ENCODE results near the gene RAX2. TPM values are rescaled to one million over a fixed set of nuclear protein-coding genes. Genes with fewer than 3 reads are reported as not detected.

The RAX2 gene
- total and polyA plus RNA-seq, 2 experiments from 2014 or later: 0.22 TPM; not detected in 1

DNA sequence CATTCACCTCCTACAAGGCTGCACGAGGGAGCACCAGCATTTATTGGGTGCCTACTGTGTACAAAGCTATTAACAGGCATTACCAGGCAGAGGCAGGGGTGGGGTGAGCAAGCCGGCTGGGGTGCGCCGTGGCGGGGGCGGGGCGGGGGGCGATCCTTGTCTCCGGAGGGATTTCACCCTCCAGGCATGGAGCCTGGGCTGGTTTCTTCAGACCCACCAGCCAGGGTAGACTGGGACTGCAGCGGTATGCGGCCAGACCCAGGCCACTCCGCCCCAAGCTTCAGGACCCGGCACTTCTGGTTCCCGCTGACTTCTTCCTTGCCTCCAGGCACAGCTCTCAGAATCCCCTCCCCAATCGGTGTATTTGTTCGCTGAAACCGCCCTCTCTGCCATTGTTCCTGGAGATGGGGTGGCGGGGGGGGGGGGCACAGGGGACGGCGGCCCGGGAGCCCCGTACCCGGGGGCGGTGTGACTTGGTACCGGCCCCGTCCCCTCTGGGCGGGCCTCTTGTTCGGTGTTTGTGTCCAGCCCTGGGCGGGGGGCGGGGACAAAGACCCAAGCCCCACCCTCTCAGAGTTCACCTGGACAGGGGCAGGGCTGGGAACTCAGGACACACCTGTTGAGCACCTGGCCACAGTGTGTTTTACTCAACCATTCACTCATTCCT, 49.5 kb downstream of the RAX2 start:
- Histone ChIP-seq H3K36me3 (replicated peaks; ENCODE audit: insufficient read depth, low read depth) (no peaks in the 10 kb centered on the region), H3K9me2 (replicated peaks; ENCODE audit: insufficient read depth) (no peaks in the 10 kb centered on the region), H3K27me3 (no peaks in the 10 kb centered on the region), H3K4me2 (peak overlapping the region; percentile 79), H4K20me1 (ENCODE audit: insufficient read depth, poor library complexity, severe bottlenecking) (peaks cover 19% of the 10 kb centered on the region), H2AFZ (no peak overlapping the region), H3K4me3 (peak overlapping the region; percentile 61), H3K79me2 (peaks cover 24% of the 10 kb centered on the region), H3K9me3 (ENCODE audit: low read depth) (no peaks in the 10 kb centered on the region), H3K27ac (peak overlapping the region; percentile 65), H3K4me1 (ENCODE audit: insufficient read depth) (peaks cover 9% of the 10 kb centered on the region)
- peak; percentile 84 for DNase-seq (ENCODE audit: low spot score)
- WGBS (ENCODE audit: low lambda C conversion rate, missing lambda C conversion rate): 6% methylated on average over 24 of the region's 30 CpGs
- no peak for TF ChIP-seq EZH2phosphoT487 (IDR thresholded peaks at IDR 0.05; ENCODE audit: low read depth, severe bottlenecking, unreplicated experiment)
- TF ChIP-seq, protein P1, sequence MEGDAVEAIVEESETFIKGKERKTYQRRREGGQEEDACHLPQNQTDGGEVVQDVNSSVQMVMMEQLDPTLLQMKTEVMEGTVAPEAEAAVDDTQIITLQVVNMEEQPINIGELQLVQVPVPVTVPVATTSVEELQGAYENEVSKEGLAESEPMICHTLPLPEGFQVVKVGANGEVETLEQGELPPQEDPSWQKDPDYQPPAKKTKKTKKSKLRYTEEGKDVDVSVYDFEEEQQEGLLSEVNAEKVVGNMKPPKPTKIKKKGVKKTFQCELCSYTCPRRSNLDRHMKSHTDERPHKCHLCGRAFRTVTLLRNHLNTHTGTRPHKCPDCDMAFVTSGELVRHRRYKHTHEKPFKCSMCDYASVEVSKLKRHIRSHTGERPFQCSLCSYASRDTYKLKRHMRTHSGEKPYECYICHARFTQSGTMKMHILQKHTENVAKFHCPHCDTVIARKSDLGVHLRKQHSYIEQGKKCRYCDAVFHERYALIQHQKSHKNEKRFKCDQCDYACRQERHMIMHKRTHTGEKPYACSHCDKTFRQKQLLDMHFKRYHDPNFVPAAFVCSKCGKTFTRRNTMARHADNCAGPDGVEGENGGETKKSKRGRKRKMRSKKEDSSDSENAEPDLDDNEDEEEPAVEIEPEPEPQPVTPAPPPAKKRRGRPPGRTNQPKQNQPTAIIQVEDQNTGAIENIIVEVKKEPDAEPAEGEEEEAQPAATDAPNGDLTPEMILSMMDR (IDR thresholded peaks at IDR 0.05; ENCODE audit: poor library complexity): no peak
- TF ChIP-seq EZH2 (IDR thresholded peaks at IDR 0.05; ENCODE audit: borderline replicate concordance): no peak

DNA sequence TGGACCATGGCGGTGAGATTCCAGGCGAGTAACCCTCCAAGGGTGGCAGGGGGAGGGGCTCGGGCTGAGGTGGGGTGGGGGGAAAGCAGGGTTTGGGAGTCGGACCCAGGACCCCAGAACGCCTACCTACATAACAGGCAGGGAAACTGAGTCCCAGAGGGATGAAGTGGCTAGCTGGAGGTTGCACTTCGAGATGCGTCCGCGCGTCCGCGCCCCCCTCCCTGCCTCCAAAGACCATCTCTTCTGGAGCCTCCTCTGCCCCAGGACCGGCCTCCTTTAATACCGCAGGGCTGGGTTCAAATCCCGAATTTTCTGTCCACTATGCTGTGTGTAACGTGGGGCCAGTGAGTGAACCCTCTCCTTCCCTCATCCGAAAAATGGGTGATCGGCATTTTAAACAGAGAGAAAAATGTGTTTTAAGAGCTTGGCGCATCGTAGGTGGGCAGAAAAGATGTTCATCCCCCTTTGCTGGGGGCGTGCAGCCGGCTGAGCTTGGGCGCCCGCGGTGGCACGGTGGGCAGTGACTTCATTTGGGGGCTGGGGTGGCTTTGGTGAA, 50.1 kb downstream of the RAX2 start:
- H3K27ac ChIP-seq: peak overlapping the region; percentile 65
- no peak for DNase-seq (ENCODE audit: low spot score)
- H3K79me2 ChIP-seq: peaks cover 23% of the 10 kb centered on the region
- peaks cover 9% of the 10 kb centered on the region for H3K4me1 ChIP-seq (ENCODE audit: insufficient read depth)
- peaks cover 19% of the 10 kb centered on the region for H4K20me1 ChIP-seq (ENCODE audit: insufficient read depth, poor library complexity, severe bottlenecking)
- no peak overlapping the region for H2AFZ ChIP-seq
- TF ChIP-seq, protein P1 (IDR thresholded peaks at IDR 0.05; ENCODE audit: poor library complexity): no peak
- TF ChIP-seq EZH2 (IDR thresholded peaks at IDR 0.05; ENCODE audit: borderline replicate concordance) (no peak), EZH2phosphoT487 (IDR thresholded peaks at IDR 0.05; ENCODE audit: low read depth, severe bottlenecking, unreplicated experiment) (no peak)
- H3K27me3 ChIP-seq: no peaks in the 10 kb centered on the region
- WGBS (ENCODE audit: low lambda C conversion rate, missing lambda C conversion rate): 5% methylated on average over 21 of the region's 26 CpGs
- H3K9me2 ChIP-seq (replicated peaks; ENCODE audit: insufficient read depth): no peaks in the 10 kb centered on the region
- no peaks in the 10 kb centered on the region for H3K9me3 ChIP-seq (ENCODE audit: low read depth)
- H3K4me3 ChIP-seq: peak overlapping the region; percentile 61
- no peaks in the 10 kb centered on the region for H3K36me3 ChIP-seq (replicated peaks; ENCODE audit: insufficient read depth, low read depth)
- peak overlapping the region; percentile 79 for H3K4me2 ChIP-seq

GRCh38 chr19:3721131-3721886, 50.7 kb downstream of the RAX2 start:
- H3K27ac ChIP-seq: peak overlapping the region; percentile 85
- H2AFZ ChIP-seq: no peak overlapping the region
- H4K20me1 ChIP-seq (ENCODE audit: insufficient read depth, poor library complexity, severe bottlenecking): peaks cover 19% of the 10 kb centered on the region
- no peaks in the 10 kb centered on the region for H3K9me2 ChIP-seq (replicated peaks; ENCODE audit: insufficient read depth)
- no peaks in the 10 kb centered on the region for H3K9me3 ChIP-seq (ENCODE audit: low read depth)
- H3K36me3 ChIP-seq (replicated peaks; ENCODE audit: insufficient read depth, low read depth): no peaks in the 10 kb centered on the region
- peaks cover 9% of the 10 kb centered on the region for H3K4me1 ChIP-seq (ENCODE audit: insufficient read depth)
- peak overlapping the region; percentile 79 for H3K4me2 ChIP-seq
- WGBS (ENCODE audit: low lambda C conversion rate, missing lambda C conversion rate): 32% methylated on average over 34 of the region's 46 CpGs
- H3K79me2 ChIP-seq: peaks cover 24% of the 10 kb centered on the region
- H3K4me3 ChIP-seq: peak overlapping the region; percentile 61
- no peaks in the 10 kb centered on the region for H3K27me3 ChIP-seq
- peak; percentile 95 for DNase-seq (ENCODE audit: low spot score)
- TF ChIP-seq EZH2 (IDR thresholded peaks at IDR 0.05; ENCODE audit: borderline replicate concordance) (no peak), EZH2phosphoT487 (IDR thresholded peaks at IDR 0.05; ENCODE audit: low read depth, severe bottlenecking, unreplicated experiment) (no peak)
- TF ChIP-seq, protein P1 (IDR thresholded peaks at IDR 0.05; ENCODE audit: poor library complexity): no peak

Data from hepatocyte (in vitro differentiated cells).